ENCODE measurements around the gene PRPSAP1. TPM values are rescaled to one million over a fixed set of nuclear protein-coding genes. Genes with fewer than 3 reads are reported as not detected.

Gene PRPSAP1
- total RNA-seq, 6 experiments from 2014 or later, result 32.6 to 37.4 (median 35.1) TPM

GRCh38 chr17:76376318-76377133, 22.8 kb upstream of the PRPSAP1 start:
- TF ChIP-seq, protein P1, sequence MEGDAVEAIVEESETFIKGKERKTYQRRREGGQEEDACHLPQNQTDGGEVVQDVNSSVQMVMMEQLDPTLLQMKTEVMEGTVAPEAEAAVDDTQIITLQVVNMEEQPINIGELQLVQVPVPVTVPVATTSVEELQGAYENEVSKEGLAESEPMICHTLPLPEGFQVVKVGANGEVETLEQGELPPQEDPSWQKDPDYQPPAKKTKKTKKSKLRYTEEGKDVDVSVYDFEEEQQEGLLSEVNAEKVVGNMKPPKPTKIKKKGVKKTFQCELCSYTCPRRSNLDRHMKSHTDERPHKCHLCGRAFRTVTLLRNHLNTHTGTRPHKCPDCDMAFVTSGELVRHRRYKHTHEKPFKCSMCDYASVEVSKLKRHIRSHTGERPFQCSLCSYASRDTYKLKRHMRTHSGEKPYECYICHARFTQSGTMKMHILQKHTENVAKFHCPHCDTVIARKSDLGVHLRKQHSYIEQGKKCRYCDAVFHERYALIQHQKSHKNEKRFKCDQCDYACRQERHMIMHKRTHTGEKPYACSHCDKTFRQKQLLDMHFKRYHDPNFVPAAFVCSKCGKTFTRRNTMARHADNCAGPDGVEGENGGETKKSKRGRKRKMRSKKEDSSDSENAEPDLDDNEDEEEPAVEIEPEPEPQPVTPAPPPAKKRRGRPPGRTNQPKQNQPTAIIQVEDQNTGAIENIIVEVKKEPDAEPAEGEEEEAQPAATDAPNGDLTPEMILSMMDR (IDR thresholded peaks at IDR 0.05), result no peak
- H3K27ac Mint-ChIP-seq, result no peak overlapping the region
- DNase-seq, result no peak
- no peak overlapping the region for H3K4me3 Mint-ChIP-seq
- no peaks in the 10 kb centered on the region for H3K9me3 Mint-ChIP-seq
- no peaks in the 10 kb centered on the region; the same call in none of the 2 replicates for H3K27me3 Mint-ChIP-seq (ENCODE audit: insufficient read depth)
- H3K4me1 Mint-ChIP-seq (ENCODE audit: low read depth), result peaks cover 26% of the 10 kb centered on the region
- H3K36me3 Mint-ChIP-seq (ENCODE audit: low read depth), result no peaks in the 10 kb centered on the region; the same call in 1 of the 2 replicates

- TF ChIP-seq, protein P1 (IDR thresholded peaks at IDR 0.05), result no peak
- peak overlapping the region; percentile 88 for H3K27ac Mint-ChIP-seq
- no peaks in the 10 kb centered on the region for H3K27me3 Mint-ChIP-seq (ENCODE audit: insufficient read depth)
- no peaks in the 10 kb centered on the region for H3K9me3 Mint-ChIP-seq
- peak; percentile 93 for DNase-seq
- H3K4me1 Mint-ChIP-seq (ENCODE audit: low read depth), result peaks cover 38% of the 10 kb centered on the region
- H3K4me3 Mint-ChIP-seq, result peak overlapping the region; percentile 52
- H3K36me3 Mint-ChIP-seq (ENCODE audit: low read depth), result no peaks in the 10 kb centered on the region
These were observed 18.2 kb upstream of the PRPSAP1 start for GRCh38 chr17:76371656-76372628.

- Mint-ChIP-seq H3K36me3 (ENCODE audit: low read depth) (no peaks in the 10 kb centered on the region), H3K4me3 (peak overlapping the region; percentile 52), H3K27me3 (ENCODE audit: insufficient read depth) (no peaks in the 10 kb centered on the region), H3K9me3 (no peaks in the 10 kb centered on the region), H3K27ac (peak overlapping the region; percentile 88), H3K4me1 (ENCODE audit: low read depth) (peaks cover 41% of the 10 kb centered on the region)
- peak; percentile 97 for DNase-seq
- TF ChIP-seq, protein P1 (IDR thresholded peaks at IDR 0.05), result peak; percentile 89
These were observed 16.7 kb upstream of the PRPSAP1 start for GRCh38 chr17:76370261-76370993.

DNA sequence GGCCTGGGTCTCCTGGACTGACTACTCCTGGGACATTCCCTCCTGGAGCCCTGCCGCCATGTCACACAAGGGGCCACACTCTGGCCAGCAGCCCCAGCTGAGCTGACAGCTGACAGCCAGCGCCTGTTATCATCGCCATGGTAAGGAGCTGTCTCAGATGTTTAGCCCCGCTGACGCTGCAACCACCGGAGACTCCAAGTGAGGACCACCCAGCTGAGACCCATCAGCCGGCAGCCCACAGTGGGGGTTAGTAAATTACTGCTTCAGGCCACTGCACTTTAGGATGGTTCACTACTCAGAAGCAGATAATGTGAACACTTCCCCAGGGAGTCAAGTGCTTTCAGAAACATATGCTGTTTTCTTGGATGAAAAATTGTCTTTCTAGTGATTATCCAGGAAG, 16.1 kb upstream of the PRPSAP1 start:
- TF ChIP-seq, protein P1 (IDR thresholded peaks at IDR 0.05), result no peak
- no peak for DNase-seq
- Mint-ChIP-seq H3K27ac (peak overlapping the region; percentile 88), H3K36me3 (ENCODE audit: low read depth) (no peaks in the 10 kb centered on the region), H3K4me1 (ENCODE audit: low read depth) (peaks cover 45% of the 10 kb centered on the region), H3K4me3 (no peak overlapping the region), H3K9me3 (no peaks in the 10 kb centered on the region), H3K27me3 (ENCODE audit: insufficient read depth) (no peaks in the 10 kb centered on the region)

GRCh38 chr17:76369379-76369778, 15.7 kb upstream of the PRPSAP1 start:
- Mint-ChIP-seq H3K9me3 (no peaks in the 10 kb centered on the region), H3K27me3 (ENCODE audit: insufficient read depth) (no peaks in the 10 kb centered on the region), H3K4me3 (no peak overlapping the region), H3K4me1 (ENCODE audit: low read depth) (peaks cover 45% of the 10 kb centered on the region), H3K36me3 (ENCODE audit: low read depth) (no peaks in the 10 kb centered on the region), H3K27ac (no peak overlapping the region)
- no peak for DNase-seq
- TF ChIP-seq, protein P1 (IDR thresholded peaks at IDR 0.05), result no peak

All from HFFc6 (cell line).